ENCODE measurements around the gene NR2F6. TPM values are rescaled to one million over a fixed set of nuclear protein-coding genes. Genes with fewer than 3 reads are reported as not detected.
"Not testable (repeated sequence)": the region's sequence is repeated elsewhere in the genome, so short reads cannot be mapped to it uniquely, and the experiment has no call there.

NR2F6 gene
- total RNA-seq, 1 donor from 2014 or later = 53.8 TPM

DNA sequence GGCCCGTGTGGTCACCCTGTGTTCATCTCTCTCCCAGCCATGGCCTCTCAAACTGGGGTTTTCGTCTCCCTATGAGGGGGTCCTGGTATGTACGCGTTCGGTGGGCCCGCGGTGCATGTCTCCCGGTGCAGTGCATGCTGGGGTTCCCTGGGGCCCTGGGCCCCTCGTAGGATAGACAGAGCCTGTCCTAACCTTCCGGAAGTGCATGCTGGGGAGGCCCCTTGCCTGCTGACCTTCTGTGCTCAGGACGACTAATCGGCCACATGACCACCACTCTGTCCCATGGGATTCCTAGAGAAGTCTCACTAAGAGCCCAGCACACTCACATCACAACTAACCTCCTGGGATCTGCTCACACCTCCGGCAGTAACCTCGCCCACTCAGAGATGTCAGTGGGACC, 35.4 kb downstream of the NR2F6 start:
- no peak for ATAC-seq

DNA sequence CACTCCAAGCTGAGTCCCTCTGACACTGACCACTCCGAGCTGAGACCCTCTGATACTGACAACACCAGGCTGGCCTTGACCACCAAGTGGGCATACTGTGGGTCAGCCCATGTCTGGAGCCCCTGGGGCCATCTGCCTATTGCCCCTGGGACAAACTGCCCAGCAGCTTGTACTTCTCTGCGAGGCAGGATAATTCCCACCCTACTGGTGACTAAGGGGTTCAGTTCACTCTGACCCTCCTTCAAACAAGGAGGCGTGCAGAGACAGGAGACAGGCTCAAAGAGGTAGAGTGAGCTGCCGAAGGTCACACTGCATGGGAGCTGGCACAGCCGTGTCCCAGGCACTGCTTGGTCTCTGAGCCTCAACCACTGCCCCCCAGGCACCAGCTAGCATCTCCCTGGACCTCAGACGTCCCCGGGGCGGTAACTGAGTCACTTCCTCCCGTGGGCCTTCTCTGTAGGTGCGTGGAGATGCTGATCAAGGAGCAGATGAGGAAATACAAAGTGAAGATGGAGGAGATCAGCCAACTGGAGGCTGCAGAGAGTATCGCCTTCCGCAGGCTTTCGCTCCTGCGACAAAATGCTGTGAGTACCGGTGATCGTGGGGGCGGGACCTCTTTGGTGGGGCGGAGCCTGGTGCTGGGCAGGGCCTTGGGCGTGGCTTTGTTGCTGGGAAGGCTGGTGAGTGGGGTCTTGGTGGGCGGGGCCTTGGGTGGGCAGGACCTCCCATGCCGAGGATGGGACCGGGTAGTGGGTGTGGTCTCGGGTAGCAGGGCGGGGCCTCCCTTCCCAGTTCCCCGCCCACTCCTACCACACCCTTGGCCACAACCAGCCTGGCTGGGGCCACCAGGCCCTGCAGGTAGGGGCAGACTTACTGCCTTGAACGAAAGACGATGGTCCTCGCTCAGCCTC, 36.3 kb downstream of the NR2F6 start:
- peak; percentile 11 for ATAC-seq

DNA sequence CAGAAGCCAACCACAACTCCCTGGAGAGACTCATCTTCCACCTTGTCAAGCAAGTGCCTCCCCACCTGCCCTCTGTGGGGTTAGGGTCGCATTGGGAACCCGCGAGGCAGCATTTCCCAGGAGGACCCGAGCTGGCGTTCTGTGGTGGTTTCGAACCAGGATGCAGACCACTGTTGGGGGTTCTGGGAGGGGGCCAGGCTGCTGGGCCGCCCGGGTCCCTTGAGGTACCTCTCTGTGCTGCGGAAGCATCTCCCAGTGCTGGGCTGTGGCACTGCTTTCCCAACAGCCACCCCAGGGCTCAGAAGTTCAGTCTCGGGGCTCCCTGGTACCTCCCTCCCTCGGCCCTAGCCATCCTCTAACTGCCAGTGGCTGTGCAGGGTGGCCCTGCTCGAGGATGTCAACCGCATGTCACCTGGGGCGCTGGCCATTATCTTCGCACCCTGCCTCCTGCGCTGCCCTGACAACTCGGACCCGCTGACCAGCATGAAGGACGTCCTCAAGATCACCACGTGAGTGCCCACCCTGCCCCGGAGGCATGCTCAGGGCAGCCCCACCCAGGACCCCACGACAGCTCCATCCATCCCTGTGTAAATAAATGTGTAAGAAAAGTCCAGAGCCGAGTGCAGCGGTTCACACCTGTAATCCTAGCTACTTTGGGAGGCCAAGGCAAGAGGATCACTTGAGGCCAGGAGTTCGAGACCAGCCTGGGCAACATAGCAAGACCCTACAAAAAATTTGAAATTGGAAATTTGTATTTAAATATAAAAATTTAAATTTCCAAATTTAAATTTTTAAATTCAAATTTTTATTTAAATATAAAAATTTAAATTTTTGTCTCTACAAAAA, 38.8 kb downstream of the NR2F6 start:
- no peak for ATAC-seq

DNA sequence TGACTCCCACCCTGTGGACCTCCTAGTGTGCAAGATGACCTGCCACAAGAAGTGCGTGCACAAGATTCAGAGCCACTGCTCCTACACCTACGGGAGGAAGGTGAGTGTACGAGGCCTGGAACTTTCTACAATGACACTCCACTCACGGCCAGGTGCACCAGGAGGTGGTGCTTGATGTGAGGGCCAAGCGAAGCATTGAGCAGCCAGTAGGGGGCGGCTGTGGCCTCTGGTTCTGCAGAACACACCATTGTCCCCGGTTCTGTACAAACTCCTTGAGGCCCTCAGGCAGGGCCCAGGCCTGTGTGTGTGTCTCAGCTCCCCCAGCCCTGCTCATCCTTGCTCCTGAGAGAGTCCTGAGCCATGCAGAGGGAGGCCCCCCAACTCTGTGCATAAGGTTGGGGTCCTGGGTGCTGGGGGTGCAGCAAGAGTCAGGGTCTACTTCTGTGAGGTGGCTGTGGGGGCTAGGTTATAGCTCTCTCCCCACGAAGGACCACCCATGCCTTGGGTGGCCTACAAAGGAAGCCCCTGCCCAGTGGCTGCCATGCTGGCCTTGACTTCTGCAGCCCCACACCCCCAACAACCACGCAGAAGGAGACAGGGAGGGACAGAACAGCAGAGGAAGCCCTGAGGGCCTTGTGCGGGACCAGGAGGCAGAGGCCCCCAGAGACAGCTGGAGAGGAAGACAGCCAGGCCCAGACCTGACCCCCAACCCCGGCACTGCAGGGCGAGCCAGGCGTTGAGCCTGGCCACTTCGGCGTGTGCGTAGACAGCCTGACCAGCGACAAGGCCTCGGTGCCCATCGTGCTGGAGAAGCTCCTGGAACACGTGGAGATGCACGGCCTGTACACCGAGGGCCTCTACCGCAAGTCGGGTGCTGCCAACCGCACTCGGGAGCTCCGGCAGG, 40.2 kb downstream of the NR2F6 start:
- peak; percentile 71 for ATAC-seq

DNA sequence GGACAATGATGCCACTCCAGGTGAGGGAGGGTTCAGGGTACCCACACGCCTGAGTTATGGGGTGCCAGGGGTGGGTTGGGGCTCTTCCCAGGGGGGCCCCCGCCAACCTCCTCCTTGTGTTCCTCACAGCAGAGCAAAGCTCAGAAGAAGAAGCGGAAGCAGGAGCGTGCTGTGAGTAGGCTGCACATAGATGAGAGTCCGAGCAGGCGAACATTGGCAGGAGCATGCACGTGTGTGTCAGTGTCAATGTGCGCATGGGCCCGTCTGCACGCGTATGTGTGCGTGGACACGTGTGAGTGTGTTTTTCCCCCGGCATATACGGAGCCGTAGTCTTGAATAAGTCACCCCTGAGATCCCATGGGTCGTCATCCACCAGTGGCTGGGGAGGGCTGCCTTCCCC, 43.0 kb downstream of the NR2F6 start:
- no peak for ATAC-seq

DNA sequence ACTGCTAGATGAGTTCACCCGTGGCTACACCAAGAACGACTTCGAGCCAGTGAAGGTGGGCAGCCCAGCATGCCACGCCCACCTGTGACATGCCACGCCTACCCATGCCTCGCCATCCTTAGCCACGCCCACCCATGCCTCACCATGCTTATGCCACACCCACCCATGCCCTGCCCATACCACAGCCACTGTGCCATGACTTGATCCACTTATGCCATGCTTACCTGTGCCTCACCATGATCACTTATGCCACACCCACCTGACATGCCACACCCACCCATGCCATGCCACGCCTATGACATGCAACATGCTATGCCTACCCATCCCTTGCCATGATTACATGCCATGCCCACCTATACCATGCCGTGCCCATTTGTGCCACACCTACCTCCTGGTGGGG, 43.5 kb downstream of the NR2F6 start:
- ATAC-seq = peak; percentile 62

DNA sequence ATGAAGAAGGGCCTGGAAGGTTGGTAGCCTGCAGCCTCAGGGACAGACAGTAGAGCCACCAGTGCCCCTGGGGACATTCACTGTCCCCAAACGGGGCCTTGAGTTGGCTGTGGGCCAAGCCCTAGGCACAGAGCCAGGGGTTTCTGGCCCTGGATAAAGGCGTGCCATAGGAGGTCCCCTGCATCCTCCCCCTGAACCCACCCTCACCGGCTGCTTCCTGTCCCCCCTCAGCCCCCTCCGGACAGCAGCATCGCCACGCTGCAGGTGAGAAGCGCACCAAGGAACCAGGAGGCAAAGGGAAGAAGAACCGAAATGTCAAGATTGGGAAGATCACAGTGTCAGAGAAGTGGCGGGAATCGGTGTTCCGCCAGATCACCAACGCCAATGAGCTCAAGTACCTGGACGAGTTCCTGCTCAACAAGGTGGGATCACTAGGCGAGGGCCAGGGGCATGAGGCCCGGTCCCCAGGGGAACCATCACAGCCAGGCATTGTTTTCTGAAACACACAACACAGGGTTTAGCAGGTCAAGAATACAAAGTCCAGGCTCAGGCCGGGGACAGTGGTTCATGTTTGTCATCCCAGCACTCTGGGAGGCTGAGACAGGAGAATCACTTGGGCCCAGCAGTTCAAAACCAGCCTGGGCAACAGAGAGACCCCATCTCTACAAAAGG, 45.2 kb downstream of the NR2F6 start:
- no peak for ATAC-seq

DNA sequence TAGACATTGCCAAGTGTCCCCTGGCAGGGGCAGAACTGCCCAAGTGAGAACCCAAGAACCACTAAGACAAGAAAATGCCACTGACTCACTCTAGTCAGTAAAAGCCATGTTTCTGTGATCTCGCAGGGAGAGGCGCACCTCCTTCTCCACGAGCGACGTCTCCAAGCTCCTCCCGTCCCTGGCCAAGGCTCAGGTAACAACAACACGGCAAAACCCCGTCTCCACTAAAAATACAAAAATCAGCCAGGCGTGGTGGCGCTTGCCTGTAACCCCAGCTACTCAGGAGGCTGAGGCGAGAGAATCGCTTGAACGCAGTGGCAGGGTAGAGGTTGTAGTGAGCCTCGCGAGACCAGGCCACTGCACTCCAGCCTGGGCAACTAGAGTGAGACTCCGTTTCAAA, 48.1 kb downstream of the NR2F6 start:
- no peak for ATAC-seq

DNA sequence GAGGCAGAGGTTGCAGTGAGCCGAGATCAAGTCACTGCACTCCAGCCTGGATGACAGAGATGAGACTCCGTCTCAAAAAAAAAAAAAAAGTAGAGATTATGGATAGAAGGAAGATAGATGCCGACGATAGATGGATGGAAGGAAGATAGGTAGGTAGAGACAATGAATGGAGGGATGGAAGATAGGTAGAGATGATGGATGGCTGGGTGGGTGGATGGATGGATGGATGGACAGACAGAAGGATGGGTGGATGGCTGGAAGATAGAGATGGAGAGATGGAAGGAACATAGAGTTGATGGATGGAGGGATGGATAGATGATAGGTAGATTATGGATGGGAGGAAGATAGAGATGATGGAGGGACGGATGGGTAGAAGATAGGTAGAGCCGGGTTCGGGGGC, 49.1 kb downstream of the NR2F6 start:
- no peak for ATAC-seq

DNA sequence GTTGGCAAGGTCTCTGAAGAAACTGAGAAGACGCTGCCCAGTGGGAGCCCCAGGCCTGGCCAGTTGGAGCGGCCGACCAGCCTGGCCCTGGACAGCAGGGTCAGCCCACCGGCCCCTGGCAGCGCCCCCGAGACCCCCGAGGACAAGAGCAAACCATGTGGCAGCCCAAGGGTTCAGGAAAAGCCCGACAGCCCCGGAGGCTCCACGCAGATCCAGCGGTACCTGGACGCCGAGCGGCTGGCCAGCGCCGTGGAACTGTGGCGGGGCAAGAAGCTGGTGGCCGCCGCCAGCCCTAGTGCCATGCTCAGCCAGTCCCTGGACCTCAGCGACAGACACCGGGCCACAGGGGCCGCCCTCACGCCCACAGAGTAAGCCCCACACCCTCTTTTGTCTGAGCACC, 50.6 kb downstream of the NR2F6 start:
- no peak for ATAC-seq

DNA sequence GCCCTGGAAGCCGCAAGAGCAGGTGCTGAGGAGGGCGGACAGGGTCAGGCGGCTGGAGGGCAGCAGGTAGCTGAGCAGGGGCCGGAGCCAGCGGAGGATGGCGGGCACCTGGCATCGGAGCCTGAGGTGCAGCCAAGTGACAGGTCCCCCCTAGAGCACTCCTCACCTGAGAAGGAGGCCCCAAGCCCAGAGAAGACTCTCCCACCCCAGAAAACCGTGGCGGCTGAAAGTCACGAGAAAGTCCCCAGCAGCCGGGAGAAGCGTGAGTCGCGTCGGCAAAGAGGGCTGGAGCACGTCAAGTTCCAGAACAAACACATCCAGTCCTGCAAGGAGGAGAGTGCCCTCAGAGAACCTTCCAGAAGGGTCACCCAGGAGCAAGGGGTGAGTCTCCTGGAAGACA, 51.1 kb downstream of the NR2F6 start:
- no peak for ATAC-seq

DNA sequence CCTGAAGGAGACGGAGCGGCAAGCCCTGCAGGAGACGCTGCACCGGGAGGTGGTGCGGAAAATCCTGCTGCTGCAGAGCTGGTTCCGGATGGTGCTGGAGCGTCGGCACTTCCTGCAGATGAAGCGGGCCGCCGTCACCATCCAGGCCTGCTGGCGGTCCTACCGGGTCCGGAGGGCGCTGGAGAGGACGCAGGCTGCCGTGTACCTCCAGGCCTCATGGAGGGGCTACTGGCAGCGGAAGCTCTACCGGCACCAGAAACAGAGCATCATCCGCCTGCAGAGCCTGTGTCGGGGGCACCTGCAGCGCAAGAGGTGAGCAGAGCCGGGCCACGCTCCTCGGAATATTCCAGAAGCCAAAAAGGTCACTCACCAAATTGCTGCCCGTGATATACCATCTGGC, 53.0 kb downstream of the NR2F6 start:
- no peak for ATAC-seq

DNA sequence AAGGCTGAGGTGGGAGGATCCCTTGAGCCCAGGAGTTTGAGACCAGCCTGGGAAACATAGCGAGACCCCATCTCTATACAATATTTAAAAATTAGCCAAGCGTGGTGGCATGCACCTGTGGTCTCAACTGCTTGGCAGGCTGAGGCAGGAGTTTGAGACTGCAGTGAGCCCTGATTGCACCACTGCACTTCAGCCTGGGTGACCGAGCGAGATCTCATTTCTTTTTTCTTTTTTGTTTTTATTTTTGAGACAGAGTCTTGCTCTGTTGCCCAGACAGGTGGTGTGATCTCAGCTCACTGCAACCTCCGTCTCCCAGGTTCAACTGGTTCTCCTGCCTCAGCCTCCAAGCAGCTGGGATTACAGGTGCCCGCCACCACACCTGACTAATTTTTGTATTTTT, 54.0 kb downstream of the NR2F6 start:
- not testable (repeated sequence) for ATAC-seq

DNA sequence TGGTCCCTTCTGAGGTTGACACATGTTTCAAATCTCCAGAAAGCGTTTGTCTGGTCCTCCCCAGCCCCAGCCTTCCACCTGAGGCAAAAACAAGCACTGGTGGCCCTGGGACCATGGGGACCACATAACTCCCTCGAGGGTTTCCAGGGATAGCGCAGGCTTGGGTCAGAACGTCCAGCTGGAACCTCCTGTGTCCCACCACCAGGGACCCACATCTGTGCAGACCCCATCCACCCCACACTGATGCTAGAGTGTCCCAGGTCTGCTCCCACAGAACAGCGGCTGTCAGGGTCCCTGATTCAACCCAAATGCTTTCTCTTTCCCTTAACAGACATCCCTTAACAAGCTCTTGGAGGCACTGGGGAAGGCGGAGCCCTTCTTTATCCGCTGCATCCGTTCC, 60.1 kb downstream of the NR2F6 start:
- ATAC-seq = no peak

DNA sequence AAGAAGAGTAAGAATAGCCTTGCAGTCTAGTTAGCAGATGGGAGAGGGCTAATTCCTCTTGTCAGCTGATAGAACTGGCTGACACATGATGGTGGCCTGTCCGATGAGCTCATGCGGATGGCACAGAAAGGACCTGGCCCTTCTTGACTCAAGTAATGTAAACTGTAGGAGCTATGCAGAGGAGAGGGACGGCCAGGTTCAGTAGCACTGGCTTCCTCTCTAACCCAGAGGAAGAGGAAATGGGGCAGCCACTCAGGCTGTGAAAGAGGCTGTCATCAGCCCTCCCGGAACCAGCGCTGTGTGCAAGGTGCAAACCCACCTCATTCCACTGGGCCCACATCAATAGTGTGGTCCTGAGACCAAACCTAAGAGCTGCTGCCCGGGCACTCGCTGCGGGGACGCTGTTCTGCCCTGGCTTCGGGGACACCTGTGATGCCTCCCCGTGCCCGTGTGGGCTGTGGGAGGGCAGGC, 61.3 kb downstream of the NR2F6 start:
- peak; percentile 46 for ATAC-seq

DNA sequence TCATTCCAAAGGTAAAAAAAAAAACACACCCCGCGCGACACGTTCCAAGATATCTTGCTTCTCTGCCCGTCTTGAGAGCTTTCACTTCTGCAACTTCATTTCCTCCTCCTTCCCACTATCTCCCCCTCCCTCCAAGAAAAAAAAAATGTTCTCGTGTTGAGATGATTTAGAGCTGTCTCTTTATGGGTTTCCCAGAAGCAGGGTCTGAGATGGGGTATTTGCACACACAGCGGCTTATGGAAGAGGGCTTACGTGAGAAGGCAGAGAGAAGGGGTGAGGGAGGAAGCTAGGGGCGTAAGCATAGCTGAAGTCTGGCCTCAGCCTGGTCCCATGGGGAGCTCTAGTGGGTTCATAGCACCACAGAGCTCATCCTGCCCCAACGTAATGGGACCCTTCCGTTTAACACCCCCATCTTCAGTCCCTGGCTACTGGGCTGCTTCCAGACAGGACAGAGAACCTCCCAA, 61.8 kb downstream of the NR2F6 start:
- peak; percentile 26 for ATAC-seq

DNA sequence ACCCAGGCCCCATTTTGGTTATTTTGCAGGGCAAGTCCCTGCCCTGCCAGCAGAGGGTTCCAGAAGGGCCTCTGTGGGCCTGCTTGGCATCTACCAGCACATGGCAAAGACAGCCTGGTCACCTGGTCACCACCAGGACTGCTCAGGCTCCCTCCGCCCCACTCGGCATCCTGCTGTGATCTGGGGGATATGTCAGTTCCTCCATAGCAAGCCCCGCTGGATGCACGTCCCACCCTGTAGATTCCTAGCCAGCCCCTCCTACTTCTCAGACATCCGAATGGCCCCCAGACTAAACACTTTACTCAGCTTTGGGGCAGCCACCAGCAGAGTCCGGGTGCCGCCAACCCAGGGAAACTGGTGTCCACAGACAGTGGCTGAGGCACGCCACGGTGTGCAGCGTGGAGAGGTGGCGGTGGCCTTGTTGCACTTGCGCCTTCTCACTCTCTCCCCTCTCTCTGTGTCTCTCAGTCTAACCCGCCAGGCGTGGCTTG, 62.4 kb downstream of the NR2F6 start:
- peak; percentile 26 for ATAC-seq
